ENCODE results near the gene SYT6.

SYT6 gene

DNA sequence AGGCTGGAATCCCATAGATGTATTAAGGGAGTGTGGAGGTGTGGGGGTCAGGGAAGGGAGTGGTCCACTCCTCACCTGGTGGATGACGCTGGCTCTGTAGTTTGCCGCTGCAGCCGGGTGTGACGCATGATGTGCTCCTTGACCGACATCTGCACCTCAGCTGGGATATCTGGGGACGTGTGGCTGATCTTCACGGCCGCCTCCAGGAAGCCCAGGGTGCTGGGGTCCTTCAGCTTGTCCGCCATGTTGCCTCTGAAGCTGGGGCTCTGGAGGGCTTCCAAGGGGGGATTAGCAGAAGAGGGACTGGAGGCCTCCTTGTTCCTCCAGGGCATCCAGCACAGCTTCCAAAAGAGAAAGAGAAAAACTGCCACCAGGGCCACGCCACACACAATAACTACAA lies 14.1 kb downstream of the SYT6 start:
- H3K4me3 Mint-ChIP-seq, result no peak overlapping the region
- H3K27ac Mint-ChIP-seq, result no peak overlapping the region
- no peaks in the 10 kb centered on the region for H3K9me3 Mint-ChIP-seq (ENCODE audit: low read depth)
- no peaks in the 10 kb centered on the region for H3K36me3 Mint-ChIP-seq
- peaks cover 3% of the 10 kb centered on the region for H3K27me3 Mint-ChIP-seq
- H3K4me1 Mint-ChIP-seq (ENCODE audit: low read depth), result no peaks in the 10 kb centered on the region

DNA sequence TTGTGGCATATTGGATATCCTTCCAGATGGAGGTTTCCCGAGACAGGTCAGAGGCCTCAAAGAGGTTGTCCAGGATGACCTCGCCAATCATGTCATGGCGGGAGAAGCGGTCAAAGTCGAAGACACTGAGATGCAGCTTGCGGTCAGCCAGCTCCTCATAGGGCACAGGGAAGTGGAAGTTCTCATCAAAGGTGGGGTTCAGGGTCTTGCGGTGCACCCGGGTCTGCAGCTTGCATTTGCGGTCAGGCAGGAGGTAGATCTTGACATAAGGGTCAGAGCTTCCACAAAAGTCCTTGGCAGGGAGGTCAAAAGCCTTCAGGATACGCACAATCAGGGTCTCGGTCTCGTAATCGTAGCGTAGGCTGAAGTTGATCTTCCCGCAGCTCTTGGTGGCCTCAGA lies 16.2 kb downstream of the SYT6 start:
- H3K36me3 Mint-ChIP-seq, result no peaks in the 10 kb centered on the region
- no peak overlapping the region for H3K4me3 Mint-ChIP-seq
- no peaks in the 10 kb centered on the region for H3K4me1 Mint-ChIP-seq (ENCODE audit: low read depth)
- no peak overlapping the region for H3K27ac Mint-ChIP-seq
- H3K27me3 Mint-ChIP-seq, result peaks cover 5% of the 10 kb centered on the region
- H3K9me3 Mint-ChIP-seq (ENCODE audit: low read depth), result no peaks in the 10 kb centered on the region

DNA sequence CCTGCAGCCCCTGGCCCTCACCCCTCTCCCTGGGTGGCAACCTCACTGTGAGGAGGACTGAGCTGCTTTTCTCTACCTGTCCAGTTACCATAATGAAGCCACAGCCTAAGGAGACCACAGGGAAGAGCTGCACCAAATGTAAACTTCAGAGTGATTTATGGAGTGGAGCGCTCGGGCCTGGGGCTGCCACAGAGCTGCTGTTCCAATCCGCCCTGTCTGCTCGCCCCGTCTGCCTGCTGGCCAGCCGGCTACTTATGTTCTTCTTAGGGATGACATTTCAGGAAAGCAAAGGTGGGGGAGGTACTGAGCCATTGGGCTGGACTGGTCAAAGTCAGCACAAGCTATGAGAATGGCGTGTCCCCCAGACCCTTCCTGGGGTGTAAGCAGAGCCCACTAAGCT lies 17.9 kb downstream of the SYT6 start:
- no peak overlapping the region for H3K4me3 Mint-ChIP-seq
- no peak overlapping the region for H3K27ac Mint-ChIP-seq
- peaks cover 5% of the 10 kb centered on the region for H3K27me3 Mint-ChIP-seq
- H3K36me3 Mint-ChIP-seq, result no peaks in the 10 kb centered on the region
- no peaks in the 10 kb centered on the region for H3K9me3 Mint-ChIP-seq (ENCODE audit: low read depth)
- H3K4me1 Mint-ChIP-seq (ENCODE audit: low read depth), result no peaks in the 10 kb centered on the region

DNA sequence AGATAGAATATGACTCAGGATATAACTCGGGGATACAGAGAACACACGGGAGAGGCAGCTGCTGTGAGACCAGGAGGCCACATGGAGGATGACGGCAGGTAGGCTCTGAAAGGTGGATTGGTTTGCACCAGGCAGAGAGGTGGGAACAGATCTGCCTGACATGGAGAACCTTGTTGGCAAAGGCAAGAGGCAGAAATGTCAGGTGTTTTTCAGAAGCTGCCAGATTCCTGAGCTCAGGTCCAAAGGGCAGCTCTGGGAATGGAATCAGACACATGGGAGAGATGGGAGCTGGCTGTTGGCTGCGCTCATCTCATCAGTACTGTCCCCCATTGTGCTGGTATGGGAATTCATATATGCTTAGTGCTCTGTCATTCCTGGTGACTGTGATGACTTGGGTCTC lies 19.2 kb downstream of the SYT6 start:
- Mint-ChIP-seq H3K4me1 (ENCODE audit: low read depth) (peaks cover 3% of the 10 kb centered on the region), H3K36me3 (no peaks in the 10 kb centered on the region), H3K27ac (no peak overlapping the region), H3K27me3 (peaks cover 5% of the 10 kb centered on the region), H3K9me3 (ENCODE audit: low read depth) (no peaks in the 10 kb centered on the region), H3K4me3 (no peak overlapping the region)

DNA sequence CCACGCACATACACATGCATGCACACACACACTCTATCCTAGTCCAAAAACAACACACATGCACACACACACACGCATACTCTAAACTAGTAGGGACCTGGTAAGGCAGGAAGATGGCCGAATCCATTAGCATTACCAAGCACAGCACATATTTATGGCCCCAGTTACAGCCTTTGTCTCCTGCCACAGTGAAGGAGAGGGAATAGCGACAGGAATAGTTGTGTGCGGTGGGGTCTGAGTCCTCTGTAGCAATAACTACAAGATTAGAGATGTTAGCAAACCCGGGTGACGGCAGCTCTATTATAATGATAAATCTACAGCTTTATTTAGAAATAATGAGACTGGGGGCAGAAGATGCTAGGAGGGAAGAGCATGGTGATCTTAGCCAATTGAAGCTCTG lies 20.5 kb downstream of the SYT6 start:
- H3K36me3 Mint-ChIP-seq, result peaks cover 2% of the 10 kb centered on the region
- no peak overlapping the region for H3K4me3 Mint-ChIP-seq
- H3K27ac Mint-ChIP-seq, result no peak overlapping the region
- peaks cover 4% of the 10 kb centered on the region for H3K9me3 Mint-ChIP-seq (ENCODE audit: low read depth)
- peaks cover 13% of the 10 kb centered on the region for H3K4me1 Mint-ChIP-seq (ENCODE audit: low read depth)
- peaks cover 5% of the 10 kb centered on the region for H3K27me3 Mint-ChIP-seq

DNA sequence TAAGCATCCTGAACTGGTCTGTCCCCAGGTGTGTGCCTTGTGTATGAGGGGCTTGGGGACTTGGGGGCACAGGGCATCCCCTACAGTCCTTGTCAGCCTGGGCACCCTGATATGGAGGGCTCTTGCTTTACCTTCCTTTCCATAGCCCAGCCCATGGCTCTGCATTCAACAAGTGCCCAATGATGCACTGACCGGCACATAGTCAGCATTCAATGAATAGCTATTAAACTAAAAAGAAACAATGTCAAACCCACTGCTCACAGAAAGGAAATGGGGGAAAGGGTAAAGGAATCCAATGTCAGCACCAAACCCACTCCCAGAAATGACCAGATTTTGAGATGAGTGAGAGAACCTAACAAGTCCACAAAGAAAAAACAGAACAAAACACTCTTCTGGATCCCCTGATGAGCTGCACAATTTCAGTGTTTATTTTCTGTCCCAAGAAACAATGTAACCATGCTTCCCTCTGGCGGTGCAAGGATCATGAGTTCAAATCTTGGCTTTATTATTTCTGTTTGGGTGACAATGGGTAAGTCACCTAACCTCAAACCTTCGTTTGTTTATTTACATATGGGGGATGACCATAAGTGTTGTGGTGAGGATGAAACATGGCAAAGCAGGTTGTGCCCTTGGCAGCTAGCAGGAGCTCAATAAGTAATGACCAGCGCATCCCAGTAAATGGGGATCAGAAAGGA lies 22.0 kb downstream of the SYT6 start:
- H3K36me3 Mint-ChIP-seq, result peaks cover 2% of the 10 kb centered on the region
- peaks cover 5% of the 10 kb centered on the region for H3K27me3 Mint-ChIP-seq
- no peak overlapping the region for H3K27ac Mint-ChIP-seq
- H3K4me1 Mint-ChIP-seq (ENCODE audit: low read depth), result peaks cover 13% of the 10 kb centered on the region
- H3K4me3 Mint-ChIP-seq, result no peak overlapping the region
- H3K9me3 Mint-ChIP-seq (ENCODE audit: low read depth), result peaks cover 4% of the 10 kb centered on the region

DNA sequence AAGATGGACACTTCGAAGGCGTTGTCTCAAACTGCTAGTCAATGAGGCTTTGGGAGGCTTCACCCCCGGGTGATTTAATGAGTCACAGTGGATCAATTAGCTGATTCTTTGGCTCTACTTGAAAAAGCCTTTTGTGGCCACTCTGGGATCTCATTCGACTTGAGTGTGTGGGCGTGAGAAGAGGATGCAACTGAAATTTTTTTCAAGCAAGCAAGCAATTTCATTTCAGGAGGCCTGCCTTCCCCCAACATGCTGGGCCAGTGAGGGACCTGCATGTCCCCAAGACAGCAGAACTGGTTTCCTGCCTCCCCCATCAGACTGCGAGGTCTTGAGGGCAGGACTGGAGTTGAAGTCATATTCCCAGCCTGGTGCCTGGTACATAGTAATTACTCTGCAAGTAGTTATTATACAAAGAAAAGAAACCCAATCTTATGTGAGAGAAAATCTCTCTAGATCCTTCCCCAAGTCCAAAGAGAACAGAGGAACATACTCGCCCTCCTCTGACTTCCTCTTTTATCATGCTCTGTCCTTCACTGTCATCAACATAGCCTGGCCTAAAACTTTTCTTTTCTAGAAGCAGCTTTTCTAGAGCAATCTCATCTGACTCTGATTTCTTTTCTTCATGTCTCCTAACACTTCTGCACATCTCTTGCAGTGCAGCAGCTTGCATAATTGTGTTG lies 22.7 kb downstream of the SYT6 start:
- peaks cover 5% of the 10 kb centered on the region for H3K27me3 Mint-ChIP-seq
- H3K9me3 Mint-ChIP-seq (ENCODE audit: low read depth), result peaks cover 4% of the 10 kb centered on the region
- H3K27ac Mint-ChIP-seq, result no peak overlapping the region
- H3K4me3 Mint-ChIP-seq, result no peak overlapping the region
- H3K4me1 Mint-ChIP-seq (ENCODE audit: low read depth), result peaks cover 13% of the 10 kb centered on the region
- peaks cover 2% of the 10 kb centered on the region for H3K36me3 Mint-ChIP-seq

DNA sequence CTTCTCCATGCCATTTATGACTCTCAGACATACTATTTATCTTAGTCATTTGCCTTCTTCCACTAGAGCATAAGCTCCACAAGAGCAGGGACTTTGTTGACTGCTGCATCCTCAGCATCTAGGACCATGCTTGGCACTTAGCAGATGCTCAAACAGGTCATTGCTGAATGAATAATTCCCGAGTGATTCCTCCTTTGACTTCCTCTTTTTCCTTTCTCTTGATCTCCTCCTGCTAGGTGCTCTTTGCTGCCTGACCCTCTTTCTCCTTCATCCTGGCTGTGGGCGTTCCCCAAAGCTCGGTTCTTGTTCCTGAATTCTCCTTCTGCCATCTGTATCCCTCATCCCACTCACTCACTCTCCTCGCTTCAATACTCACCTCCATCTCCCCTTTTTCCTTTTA lies 23.5 kb downstream of the SYT6 start:
- peaks cover 13% of the 10 kb centered on the region for H3K4me1 Mint-ChIP-seq (ENCODE audit: low read depth)
- no peak overlapping the region for H3K27ac Mint-ChIP-seq
- peaks cover 2% of the 10 kb centered on the region for H3K36me3 Mint-ChIP-seq
- H3K27me3 Mint-ChIP-seq, result peaks cover 4% of the 10 kb centered on the region
- no peak overlapping the region for H3K4me3 Mint-ChIP-seq
- H3K9me3 Mint-ChIP-seq (ENCODE audit: low read depth), result peaks cover 4% of the 10 kb centered on the region

DNA sequence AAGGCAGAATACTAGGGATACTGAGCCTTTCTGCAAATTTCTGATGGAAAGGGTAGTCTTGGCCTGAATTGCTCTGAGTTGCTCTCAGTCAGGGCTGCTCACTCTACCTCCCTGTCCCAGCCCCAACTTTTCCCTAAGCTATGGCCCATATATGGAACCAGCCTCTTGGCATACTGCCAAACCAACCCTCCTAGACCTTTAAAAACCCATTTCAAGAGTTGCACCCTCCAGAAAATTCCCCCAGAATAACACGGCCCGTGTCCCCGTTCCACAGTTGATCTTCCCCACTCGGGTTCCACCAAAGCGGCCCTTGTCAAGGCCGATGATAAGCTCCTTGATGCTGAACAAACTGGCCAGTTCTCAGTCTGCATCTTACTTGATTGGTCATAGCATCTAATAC lies 25.4 kb downstream of the SYT6 start:
- H3K4me1 Mint-ChIP-seq (ENCODE audit: low read depth), result peaks cover 13% of the 10 kb centered on the region
- H3K4me3 Mint-ChIP-seq, result no peak overlapping the region
- peaks cover 2% of the 10 kb centered on the region for H3K36me3 Mint-ChIP-seq
- H3K9me3 Mint-ChIP-seq (ENCODE audit: low read depth), result peaks cover 4% of the 10 kb centered on the region
- H3K27ac Mint-ChIP-seq, result no peak overlapping the region
- no peaks in the 10 kb centered on the region for H3K27me3 Mint-ChIP-seq

DNA sequence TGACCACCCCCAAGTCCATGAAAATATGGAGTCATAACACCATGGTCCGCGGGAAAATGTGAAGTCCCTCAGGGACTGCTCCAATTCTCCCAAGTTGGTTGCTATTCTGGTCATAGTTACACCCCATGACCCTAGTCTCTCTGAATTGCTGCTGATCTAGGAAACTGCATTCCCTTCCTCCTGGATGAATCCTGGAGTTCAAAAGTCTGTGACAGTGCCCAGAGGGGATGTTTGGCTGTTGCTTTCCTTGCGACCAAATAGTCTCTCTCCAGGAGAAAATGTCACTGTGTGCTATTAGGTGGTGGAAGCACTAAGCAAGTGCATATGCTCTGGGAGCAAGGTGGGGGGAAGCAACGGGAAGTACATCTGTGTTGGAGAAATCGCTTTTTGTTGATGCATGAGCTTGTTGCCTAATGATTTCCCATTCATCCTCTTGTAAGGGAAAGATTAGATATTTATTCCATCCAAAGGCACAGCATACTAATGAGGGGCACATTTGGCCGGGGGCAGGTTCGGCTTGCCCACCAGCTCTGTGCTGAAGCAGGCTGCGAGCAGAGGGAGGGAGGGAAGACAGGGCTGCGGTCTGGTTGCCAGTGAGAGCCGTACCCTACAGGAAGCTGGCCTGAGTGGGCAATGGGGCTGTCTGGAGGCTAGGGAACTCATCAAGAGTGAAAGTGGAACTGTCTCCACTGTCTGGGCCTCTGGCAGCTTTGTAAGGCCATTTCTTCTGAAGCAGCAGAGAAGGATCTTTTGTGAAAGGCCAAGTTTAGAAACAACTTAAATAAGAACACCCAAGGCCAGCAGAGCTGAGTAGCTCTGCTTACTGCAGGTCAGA lies 27.2 kb downstream of the SYT6 start:
- H3K4me1 Mint-ChIP-seq (ENCODE audit: low read depth), result peaks cover 13% of the 10 kb centered on the region
- H3K27ac Mint-ChIP-seq, result no peak overlapping the region
- H3K4me3 Mint-ChIP-seq, result no peak overlapping the region
- H3K9me3 Mint-ChIP-seq (ENCODE audit: low read depth), result peaks cover 4% of the 10 kb centered on the region
- no peaks in the 10 kb centered on the region for H3K27me3 Mint-ChIP-seq
- peaks cover 2% of the 10 kb centered on the region for H3K36me3 Mint-ChIP-seq

DNA sequence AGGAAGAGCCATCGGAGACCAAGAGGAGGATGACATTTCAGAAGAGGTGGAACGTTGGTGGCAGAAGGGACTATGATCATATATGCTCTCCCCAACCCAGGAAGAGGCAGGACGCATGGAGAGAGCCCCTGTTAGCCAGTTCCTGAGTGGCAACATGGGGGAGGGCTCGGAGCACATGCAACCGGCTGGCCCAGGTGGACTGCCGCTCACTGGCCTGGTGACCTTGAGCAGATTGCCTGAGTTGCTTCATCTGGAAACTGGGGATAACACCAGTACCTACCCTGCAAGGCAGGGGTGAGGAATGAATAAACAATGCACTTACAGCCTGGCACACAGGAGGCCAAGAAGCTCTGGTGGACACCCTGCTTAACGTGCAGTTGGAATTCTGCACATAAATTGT lies 29.0 kb downstream of the SYT6 start:
- H3K4me3 Mint-ChIP-seq, result no peak overlapping the region
- H3K9me3 Mint-ChIP-seq (ENCODE audit: low read depth), result peaks cover 4% of the 10 kb centered on the region
- no peak overlapping the region for H3K27ac Mint-ChIP-seq
- H3K36me3 Mint-ChIP-seq, result peaks cover 2% of the 10 kb centered on the region
- no peaks in the 10 kb centered on the region for H3K27me3 Mint-ChIP-seq
- H3K4me1 Mint-ChIP-seq (ENCODE audit: low read depth), result peaks cover 10% of the 10 kb centered on the region

DNA sequence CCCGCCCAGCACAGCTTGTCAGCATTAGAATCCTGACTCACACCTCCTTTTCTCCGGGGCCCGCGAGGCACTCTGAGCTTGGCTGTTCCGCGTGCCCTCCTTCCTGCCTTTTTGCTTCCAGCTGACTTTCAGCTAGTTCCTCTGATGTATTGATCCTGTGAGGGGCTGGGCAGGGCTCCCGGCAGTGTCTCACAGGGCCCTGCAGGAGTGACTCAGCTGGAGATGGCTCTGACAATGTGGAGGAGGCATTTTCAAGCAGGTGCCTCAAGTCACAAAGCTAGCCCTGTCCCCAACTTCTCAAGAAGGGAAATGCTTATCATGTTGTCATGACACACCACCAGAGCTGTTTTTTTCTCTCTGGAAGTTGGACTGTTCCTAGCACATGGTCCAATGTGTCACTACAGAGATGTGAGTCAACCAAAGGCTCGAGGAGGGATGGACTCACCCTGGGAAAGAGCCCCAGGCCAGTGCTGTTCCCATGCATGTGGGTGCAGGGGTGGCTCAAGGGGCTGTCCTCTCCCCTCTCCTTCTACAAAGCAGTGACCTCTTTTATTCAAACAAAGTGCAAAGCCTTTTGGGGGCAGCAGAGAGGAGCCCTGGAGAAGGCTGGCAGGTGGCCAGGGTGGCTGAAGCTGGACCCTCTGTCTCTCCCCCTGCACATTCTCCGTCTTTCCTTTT lies 30.6 kb downstream of the SYT6 start:
- H3K4me1 Mint-ChIP-seq (ENCODE audit: low read depth), result no peaks in the 10 kb centered on the region
- no peaks in the 10 kb centered on the region for H3K36me3 Mint-ChIP-seq
- no peaks in the 10 kb centered on the region for H3K9me3 Mint-ChIP-seq (ENCODE audit: low read depth)
- no peak overlapping the region for H3K27ac Mint-ChIP-seq
- H3K4me3 Mint-ChIP-seq, result no peak overlapping the region
- no peaks in the 10 kb centered on the region for H3K27me3 Mint-ChIP-seq

DNA sequence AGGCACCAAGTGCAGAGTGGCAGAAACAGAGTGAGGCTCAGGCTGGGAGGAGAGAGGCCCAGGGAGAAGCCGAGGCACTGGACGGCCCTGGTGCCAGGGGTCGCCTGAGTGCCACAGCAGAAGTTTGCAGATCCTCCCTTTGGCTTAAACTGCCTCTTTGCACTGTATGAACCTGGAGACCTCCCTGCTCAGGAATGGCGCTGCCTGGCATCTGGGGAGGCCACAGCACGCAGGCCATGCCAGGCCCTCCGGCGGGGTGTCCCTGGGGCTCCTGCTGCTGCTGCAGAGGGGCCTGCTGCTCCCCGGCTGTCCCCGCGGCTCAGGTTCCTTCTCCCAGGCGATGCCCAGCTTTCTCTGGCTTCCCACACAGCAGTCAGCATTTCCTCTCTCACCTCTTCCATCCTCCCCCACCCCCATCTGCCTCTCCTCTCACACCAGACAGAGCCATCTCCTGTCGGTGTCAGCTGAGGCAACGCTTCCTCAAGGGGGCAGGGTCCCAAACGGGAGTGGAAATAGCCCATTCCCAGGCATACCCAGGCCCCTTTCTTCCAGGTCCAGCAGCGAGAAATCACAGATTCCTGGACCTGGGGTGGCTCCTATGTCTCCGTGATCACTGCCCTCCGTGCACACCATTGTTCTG lies 35.2 kb downstream of the SYT6 start:
- Mint-ChIP-seq H3K27ac (no peak overlapping the region), H3K36me3 (no peaks in the 10 kb centered on the region), H3K4me1 (ENCODE audit: low read depth) (no peaks in the 10 kb centered on the region), H3K27me3 (no peaks in the 10 kb centered on the region), H3K4me3 (no peak overlapping the region), H3K9me3 (ENCODE audit: low read depth) (no peaks in the 10 kb centered on the region)

DNA sequence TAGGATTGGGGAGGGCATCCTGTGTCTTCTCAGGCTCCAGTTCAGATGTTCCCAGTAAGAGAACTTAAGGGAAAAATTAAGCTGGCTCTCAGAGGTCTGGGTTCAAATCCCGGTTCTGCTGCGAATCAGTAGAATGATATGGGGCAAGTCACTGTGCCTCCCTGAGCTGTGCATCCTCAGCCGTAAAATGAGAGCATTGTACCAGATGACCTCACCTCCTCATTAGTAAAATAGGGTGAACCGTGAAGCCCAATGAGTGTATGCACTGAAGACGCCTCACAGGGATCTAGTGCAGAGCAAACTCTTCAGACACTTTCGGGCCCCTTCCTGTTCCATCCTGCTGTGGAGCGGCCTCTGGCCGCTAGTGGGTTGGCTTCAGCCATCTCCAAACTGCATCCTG lies 36.0 kb downstream of the SYT6 start:
- H3K4me3 Mint-ChIP-seq, result no peak overlapping the region
- H3K4me1 Mint-ChIP-seq (ENCODE audit: low read depth), result peaks cover 4% of the 10 kb centered on the region
- H3K27ac Mint-ChIP-seq, result no peak overlapping the region
- H3K27me3 Mint-ChIP-seq, result no peaks in the 10 kb centered on the region
- no peaks in the 10 kb centered on the region for H3K36me3 Mint-ChIP-seq
- H3K9me3 Mint-ChIP-seq (ENCODE audit: low read depth), result no peaks in the 10 kb centered on the region

Measured in activated naive CD8-positive, alpha-beta T cell (primary cell).